Hematopoietic multipotent progenitor cell treated with erythropoietin and hydrocortisone succinate and interleukin-3 and kit ligand, for 4 days (in vitro differentiated cells): ENCODE results near the gene NOS1AP.
"Not testable (repeated sequence)": the region's sequence is repeated elsewhere in the genome, so short reads cannot be mapped to it uniquely, and the experiment has no call there.

ENCODE experiments used
- DNase-seq: peaks from one replicate; pipeline ENCODE4 v3.0.0-alpha.2; 2015

Gene NOS1AP

GRCh38 chr1:162069334-162070093 lies at the start of gene NOS1AP:
TSS of gene NOS1AP (plus strand) at chr1:162069691. CDS start at chr1:162070178, 487 bp downstream.
- peak; percentile 88 for DNase-seq

- no peak for DNase-seq
Observed at GRCh38 chr1:162020150-162020549, 49.3 kb upstream of the NOS1AP start.

- no peak for DNase-seq
Observed at GRCh38 chr1:162021124-162021523, 48.4 kb upstream of the NOS1AP start.

GRCh38 chr1:162022626-162023025 lies 46.9 kb upstream of the NOS1AP start:
- DNase-seq = no peak

- DNase-seq = no peak
Observed at GRCh38 chr1:162023181-162023546, 46.3 kb upstream of the NOS1AP start.

GRCh38 chr1:162023547-162024501 lies 45.7 kb upstream of the NOS1AP start, which contains the start of gene OLFML2B:
TSS of gene OLFML2B (minus strand) at chr1:162023869. CDS start at chr1:162023430, 439 bp downstream.
- DNase-seq = peak; percentile 80

GRCh38 chr1:162025541-162025940 lies 44.0 kb upstream of the NOS1AP start:
- no peak for DNase-seq

- DNase-seq = peak; percentile 20
Observed at GRCh38 chr1:162026881-162027280, 42.6 kb upstream of the NOS1AP start.

GRCh38 chr1:162028726-162029125 lies 40.8 kb upstream of the NOS1AP start:
- peak; percentile 43 for DNase-seq

GRCh38 chr1:162029157-162029556 lies 40.3 kb upstream of the NOS1AP start:
- no peak for DNase-seq

- DNase-seq = no peak
Observed at GRCh38 chr1:162030759-162031280, 38.7 kb upstream of the NOS1AP start.

- peak; percentile 25 for DNase-seq
Observed at GRCh38 chr1:162033428-162033827, 36.1 kb upstream of the NOS1AP start.

GRCh38 chr1:162035241-162035640 lies 34.2 kb upstream of the NOS1AP start:
- DNase-seq = no peak

GRCh38 chr1:162036163-162036562 lies 33.3 kb upstream of the NOS1AP start:
- DNase-seq = no peak

GRCh38 chr1:162038624-162039023 lies 30.9 kb upstream of the NOS1AP start:
- no peak for DNase-seq

GRCh38 chr1:162040001-162040400 lies 29.5 kb upstream of the NOS1AP start:
- DNase-seq = no peak

GRCh38 chr1:162040657-162041056 lies 28.8 kb upstream of the NOS1AP start:
- DNase-seq = peak; percentile 53

- DNase-seq = no peak
Observed at GRCh38 chr1:162042361-162042760, 27.1 kb upstream of the NOS1AP start.

- no peak for DNase-seq
Observed at GRCh38 chr1:162046921-162047320, 22.6 kb upstream of the NOS1AP start.

GRCh38 chr1:162053949-162054348 lies 15.5 kb upstream of the NOS1AP start:
- DNase-seq = not testable (repeated sequence)

- DNase-seq = no peak
Observed at GRCh38 chr1:162055062-162055461, 14.4 kb upstream of the NOS1AP start.

GRCh38 chr1:162056043-162056442 lies 13.4 kb upstream of the NOS1AP start:
- peak; percentile 83 for DNase-seq

- no peak for DNase-seq
Observed at GRCh38 chr1:162056579-162056978, 12.9 kb upstream of the NOS1AP start.
